RWPE2 (cell line): ENCODE results near the gene GMPR2.

Experiments used
- ATAC-seq: fragments of 200-7000 bp; cut with Tn5 transposase; 3 replicates; pipeline ENCODE4 v1.9.1; 2021; ENCODE audit warnings: low read depth
- DNase-seq: peaks from one replicate; pipeline ENCODE4 v3.0.0-alpha.2; 2020; ENCODE audit warnings: low spot score
- H3K27ac ChIP-seq: fragments of 450-650 bp; 2 replicates; pipeline ENCODE4 v1.5.1; 2017; ENCODE audit warnings: mild to moderate bottlenecking; ENCODE audit not compliant: poor library complexity, severe bottlenecking
- H3K27me3 ChIP-seq: fragments of 250-450 bp; sonication (Bioruptor Pico); 2 replicates; pipeline ENCODE4 v1.5.1; 2021; ENCODE audit warnings: mild to moderate bottlenecking, moderate library complexity; ENCODE audit not compliant: insufficient read depth, poor library complexity, severe bottlenecking
- H3K36me3 ChIP-seq: fragments of 250-450 bp; sonication (Bioruptor Pico); 2 replicates; pipeline ENCODE4 v1.5.1; 2020; ENCODE audit warnings: low read depth, mild to moderate bottlenecking, moderate library complexity
- H3K4me1 ChIP-seq: fragments of 250-450 bp; sonication (Bioruptor Pico); 2 replicates; pipeline ENCODE4 v1.5.1; 2021; ENCODE audit warnings: mild to moderate bottlenecking, moderate library complexity; ENCODE audit not compliant: insufficient read depth, poor library complexity, severe bottlenecking
- H3K4me3 ChIP-seq: fragments of 250-450 bp; sonication (Bioruptor Pico); 2 replicates; pipeline ENCODE4 v1.5.1; 2021; ENCODE audit warnings: mild to moderate bottlenecking, moderate library complexity; ENCODE audit not compliant: severe bottlenecking
- H3K9me3 ChIP-seq: fragments of 250-450 bp; sonication (Bioruptor Pico); 2 replicates; pipeline ENCODE4 v1.5.1; 2021; ENCODE audit warnings: mild to moderate bottlenecking, moderate library complexity; ENCODE audit not compliant: severe bottlenecking
- TF ChIP-seq, protein P1 (sequence below): fragments of 450-650 bp; IDR thresholded peaks from one replicate; pipeline ENCODE4 v1.5.1; 2017; ENCODE audit warnings: mild to moderate bottlenecking, moderate library complexity; ENCODE audit not compliant: poor library complexity, severe bottlenecking

The GMPR2 gene

DNA sequence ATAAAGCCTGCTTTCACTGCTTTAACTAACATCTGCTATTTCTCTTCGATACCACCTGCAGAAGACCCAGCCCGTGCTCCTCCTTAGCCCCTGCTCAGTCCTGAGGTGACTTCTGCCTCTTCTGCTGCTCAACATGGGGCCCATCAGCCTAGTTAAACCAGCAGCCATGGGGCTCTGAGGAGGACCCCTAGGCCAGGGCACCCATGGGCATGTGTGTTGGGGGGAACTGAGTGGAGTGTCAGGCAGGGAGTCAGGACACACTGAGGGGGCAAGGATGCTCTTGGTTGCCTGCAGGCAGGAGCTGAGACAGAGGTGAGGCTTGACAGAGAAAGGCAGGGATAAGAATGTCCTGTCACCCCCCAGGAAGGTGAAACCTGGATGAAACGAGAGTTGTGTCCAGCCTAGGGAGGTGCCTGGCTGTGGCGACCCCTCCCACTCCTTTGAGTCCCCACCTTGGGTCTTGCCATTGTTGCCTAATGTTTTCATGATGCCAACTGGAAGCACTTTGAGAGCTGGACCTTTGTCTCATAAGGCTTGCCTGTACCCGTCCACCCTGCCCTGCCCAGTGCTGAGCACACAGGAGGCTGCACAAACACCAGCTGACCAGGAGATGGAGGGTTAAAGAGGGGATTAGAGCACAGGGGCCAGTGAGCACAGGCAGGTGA lies 51.2 kb downstream of the GMPR2 start:
- Histone ChIP-seq H3K9me3 (no peaks in the 10 kb centered on the region), H3K27me3 (no peaks in the 10 kb centered on the region), H3K36me3 (no peaks in the 10 kb centered on the region; the same call in 1 of the 2 replicates), H3K4me1 (peaks cover 17% of the 10 kb centered on the region), H3K4me3 (no peak overlapping the region), H3K27ac (peak overlapping the region; percentile 1)
- peak; percentile 61 for DNase-seq
- TF ChIP-seq, protein P1, sequence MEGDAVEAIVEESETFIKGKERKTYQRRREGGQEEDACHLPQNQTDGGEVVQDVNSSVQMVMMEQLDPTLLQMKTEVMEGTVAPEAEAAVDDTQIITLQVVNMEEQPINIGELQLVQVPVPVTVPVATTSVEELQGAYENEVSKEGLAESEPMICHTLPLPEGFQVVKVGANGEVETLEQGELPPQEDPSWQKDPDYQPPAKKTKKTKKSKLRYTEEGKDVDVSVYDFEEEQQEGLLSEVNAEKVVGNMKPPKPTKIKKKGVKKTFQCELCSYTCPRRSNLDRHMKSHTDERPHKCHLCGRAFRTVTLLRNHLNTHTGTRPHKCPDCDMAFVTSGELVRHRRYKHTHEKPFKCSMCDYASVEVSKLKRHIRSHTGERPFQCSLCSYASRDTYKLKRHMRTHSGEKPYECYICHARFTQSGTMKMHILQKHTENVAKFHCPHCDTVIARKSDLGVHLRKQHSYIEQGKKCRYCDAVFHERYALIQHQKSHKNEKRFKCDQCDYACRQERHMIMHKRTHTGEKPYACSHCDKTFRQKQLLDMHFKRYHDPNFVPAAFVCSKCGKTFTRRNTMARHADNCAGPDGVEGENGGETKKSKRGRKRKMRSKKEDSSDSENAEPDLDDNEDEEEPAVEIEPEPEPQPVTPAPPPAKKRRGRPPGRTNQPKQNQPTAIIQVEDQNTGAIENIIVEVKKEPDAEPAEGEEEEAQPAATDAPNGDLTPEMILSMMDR: no peak
- ATAC-seq: peak; percentile 23; the same call in 2 of the 3 replicates

DNA sequence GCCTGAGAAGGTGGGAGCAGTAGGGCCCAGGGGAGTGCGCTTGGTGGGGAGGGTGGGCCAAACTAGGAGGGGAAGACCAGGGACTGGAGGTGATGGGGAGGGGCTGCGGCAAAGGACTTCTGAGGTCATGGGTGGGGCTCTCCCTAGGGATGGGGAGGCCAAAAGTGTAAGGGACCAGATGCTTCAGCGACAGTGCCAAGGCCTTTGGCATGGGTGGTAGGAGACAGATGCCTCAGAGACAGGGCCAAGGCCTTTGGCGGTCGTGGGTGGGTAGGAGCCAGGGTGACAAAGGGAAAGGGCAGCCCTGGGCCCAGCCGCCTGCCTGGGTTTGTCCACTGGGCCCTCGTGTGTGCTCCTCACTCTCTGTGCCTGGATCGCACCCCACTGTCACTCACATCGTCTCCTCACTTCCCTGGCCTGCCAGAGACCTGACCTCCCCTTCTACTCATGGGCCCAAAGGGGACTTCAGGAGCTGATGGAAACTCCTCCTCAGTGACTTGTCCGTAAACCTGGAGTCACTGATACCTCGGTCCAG lies 51.8 kb downstream of the GMPR2 start:
- no peak overlapping the region for H3K4me3 ChIP-seq

GRCh38 chr14:24285351-24285750 lies 52.6 kb downstream of the GMPR2 start:
- Histone ChIP-seq H3K4me1 (peaks cover 13% of the 10 kb centered on the region), H3K9me3 (no peaks in the 10 kb centered on the region), H3K27me3 (no peaks in the 10 kb centered on the region), H3K27ac (peak overlapping the region; percentile 1), H3K4me3 (no peak overlapping the region), H3K36me3 (peaks cover 14% of the 10 kb centered on the region)
- TF ChIP-seq, protein P1: no peak
- DNase-seq: peak; percentile 34
- 0 out of 3 replicates have a peak, but pooled peaks have one; percentile 14 for ATAC-seq

More for the DNA sequence above, 51.8 kb downstream of the GMPR2 start:
- TF ChIP-seq, protein P1: no peak
- Histone ChIP-seq H3K9me3 (no peaks in the 10 kb centered on the region), H3K27me3 (no peaks in the 10 kb centered on the region), H3K27ac (peak overlapping the region; percentile 1), H3K36me3 (peaks cover 6% of the 10 kb centered on the region), H3K4me1 (peaks cover 13% of the 10 kb centered on the region)
- peak; percentile 50 for DNase-seq
- ATAC-seq: no peak; the same call in 2 of the 3 replicates

GRCh38 chr14:24286996-24287395 lies 54.3 kb downstream of the GMPR2 start:
- ATAC-seq (no peak), DNase-seq (peak; percentile 56)
- Histone ChIP-seq H3K27me3 (no peaks in the 10 kb centered on the region), H3K4me1 (peaks cover 13% of the 10 kb centered on the region), H3K9me3 (no peaks in the 10 kb centered on the region), H3K4me3 (no peak overlapping the region), H3K27ac (no peak overlapping the region), H3K36me3 (peaks cover 30% of the 10 kb centered on the region)
- TF ChIP-seq, protein P1: no peak
